GM21390 (cell line): ENCODE results near the gene TGM5.

Source experiments
- ATAC-seq: cut with Tn5 transposase; IDR thresholded peaks from one replicate; pipeline ENCODE4 v1.9.1; 2021; ENCODE audit not compliant: unreplicated experiment

The TGM5 gene

GRCh38 chr15:43219929-43220928 lies 46.5 kb downstream of the TGM5 start:
- ATAC-seq: no peak

GRCh38 chr15:43218908-43219706 lies 47.6 kb downstream of the TGM5 start:
- no peak for ATAC-seq

- ATAC-seq: no peak
Measured at GRCh38 chr15:43215961-43216360, 50.8 kb downstream of the TGM5 start.

GRCh38 chr15:43214592-43215295 lies 52.0 kb downstream of the TGM5 start:
- ATAC-seq: no peak

GRCh38 chr15:43214169-43214568 lies 52.6 kb downstream of the TGM5 start:
- ATAC-seq: no peak

GRCh38 chr15:43213466-43213865 lies 53.3 kb downstream of the TGM5 start:
- ATAC-seq: no peak

GRCh38 chr15:43212951-43213350 lies 53.8 kb downstream of the TGM5 start:
- ATAC-seq: no peak

- ATAC-seq: no peak
Measured at GRCh38 chr15:43212299-43212698, 54.4 kb downstream of the TGM5 start.

GRCh38 chr15:43211224-43211735 lies 55.4 kb downstream of the TGM5 start:
- ATAC-seq: no peak

GRCh38 chr15:43210807-43211206 lies 55.9 kb downstream of the TGM5 start:
- no peak for ATAC-seq

GRCh38 chr15:43210172-43210745 lies 56.5 kb downstream of the TGM5 start:
- no peak for ATAC-seq

GRCh38 chr15:43209059-43209824 lies 57.5 kb downstream of the TGM5 start:
- no peak for ATAC-seq

GRCh38 chr15:43208052-43209002 lies 58.4 kb downstream of the TGM5 start:
- no peak for ATAC-seq

- ATAC-seq: no peak
Measured at GRCh38 chr15:43207024-43207423, 59.7 kb downstream of the TGM5 start.

GRCh38 chr15:43206054-43206453 lies 60.7 kb downstream of the TGM5 start:
- no peak for ATAC-seq

- ATAC-seq: no peak
Measured at GRCh38 chr15:43204016-43204901, 62.5 kb downstream of the TGM5 start.

- ATAC-seq: no peak
Measured at GRCh38 chr15:43199945-43200488, 66.7 kb downstream of the TGM5 start.
